Ovary (tissue), 9 donors: Measurements from ENCODE around the gene SPAG16. TPM values are rescaled to one million over a fixed set of nuclear protein-coding genes. Genes with fewer than 3 reads are reported as not detected.

ENCODE experiments used
- DNase-seq, 5 donors: peaks; one replicate each; pipeline ENCODE4 v3.0.0-alpha.2; 2019 to 2020
- H3K27ac ChIP-seq, 2 donors: fragments of 200-600 bp; one replicate each; pipeline versions ENCODE4 v1.5.1 to v1.8.0; 2019 to 2022
- H3K27me3 ChIP-seq: fragments of 200-600 bp; one replicate; pipeline ENCODE4 v1.8.0; 2022
- H3K36me3 ChIP-seq: fragments of 200-600 bp; sonication (generic); one replicate; pipeline ENCODE4 v1.5.1; 2019
- H3K4me1 ChIP-seq: one replicate; pipeline ENCODE4 v1.8.1; 2013; ENCODE audit warnings: mild to moderate bottlenecking, moderate library complexity; ENCODE audit not compliant: insufficient read depth
- H3K4me3 ChIP-seq: fragments of 200-600 bp; sonication (generic); one replicate; pipeline ENCODE4 v1.5.1; 2017
- H3K9me3 ChIP-seq, 2 donors: fragments of 200-600 bp in 1 of 2; sonication (generic) in 1 of 2; one replicate each; pipeline versions ENCODE4 v1.5.1 to v1.8.1; 2013 to 2019; ENCODE audit warnings: mild to moderate bottlenecking in 1 of 2, moderate library complexity in 1 of 2
- EP300 ChIP-seq: sonication (generic); formaldehyde crosslinking; IDR thresholded peaks from one replicate; pipeline ENCODE4 v1.6.1; 2017; ENCODE audit warnings: antibody characterized with exemption
- POLR2A ChIP-seq: fragments of 450-650 bp; IDR thresholded peaks from one replicate; pipeline ENCODE4 v1.6.1; 2017; ENCODE audit warnings: antibody characterized with exemption, mild to moderate bottlenecking, moderate library complexity
- WGBS, 3 donors: extraction: QIAGEN DNeasy Blood & Tissue Kit in 1 of 3; methylation state at CpG; one replicate each; pipeline versions ENCODE4 v1.1.5 to v1.1.7; 2013 to 2017; 5-methylcytosine and 5-hydroxymethylcytosine counted together
- intact Hi-C, 4 donors: fragments of 100-400 bp; cut with DNase I; formaldehyde crosslinking; loops; one replicate each; pipeline versions ENCODE4 v1.11.0 to v1.15.1; 2022 to 2023
- polyA plus RNA-seq, 2 donors: library from polyadenylated mRNA; stranded (reverse); fragments of 200-250 nt in 1 of 2; fragments of 350-450 nt in 1 of 2; fragmentation: Illumina TruSeq in 1 of 2; extraction: RNeasy Lipid Tissue Mini Kit (QIAGEN cat#74804) in 1 of 2; gene quantifications; one replicate each; pipeline ENCODE4 v1.2.3, GENCODE V29; 2013 to 2014
- total RNA-seq, 7 donors: library from RNA; depleted of rRNA in 2 of 7; stranded (reverse); fragments of >200 nt in 2 of 7; fragmentation: NEBNext Ultra II Directional in 3 of 7; extraction: Animal tissue kit (Norgen Biotek cat#: 25700) in 3 of 7; gene quantifications; one replicate each; pipeline versions ENCODE4 v1.1.0 to v1.2.4, GENCODE V29; 2016 to 2023
- TF ChIP-seq, protein P1 (sequence below), 3 donors: fragments of 450-650 bp in 2 of 3; fragments of 200-600 bp in 1 of 3; IDR thresholded peaks; one replicate each; pipeline versions ENCODE4 v1.5.1 to v1.8.0; 2016 to 2022; ENCODE audit warnings: antibody characterized with exemption in 3 of 3, mild to moderate bottlenecking in 1 of 3
- donor health status: DM: no; HTN: no; CAD: no; lungs with moderate emphysema.
- donor health status: DM: no; HTN: no; CAD: no.
- donor health status: Bipolar disorder and iron deficiency.
- donor health status: DM: yes; HTN: yes; CAD: no.
- donor health status: DM: no; HTN: no; CAD: no.
- donor health status: DM: yes; HTN: yes; CAD: no.

The SPAG16 gene
- total and polyA plus RNA-seq, 9 donors, result 25.2 to 58.7 (median 28.9) TPM

DNA sequence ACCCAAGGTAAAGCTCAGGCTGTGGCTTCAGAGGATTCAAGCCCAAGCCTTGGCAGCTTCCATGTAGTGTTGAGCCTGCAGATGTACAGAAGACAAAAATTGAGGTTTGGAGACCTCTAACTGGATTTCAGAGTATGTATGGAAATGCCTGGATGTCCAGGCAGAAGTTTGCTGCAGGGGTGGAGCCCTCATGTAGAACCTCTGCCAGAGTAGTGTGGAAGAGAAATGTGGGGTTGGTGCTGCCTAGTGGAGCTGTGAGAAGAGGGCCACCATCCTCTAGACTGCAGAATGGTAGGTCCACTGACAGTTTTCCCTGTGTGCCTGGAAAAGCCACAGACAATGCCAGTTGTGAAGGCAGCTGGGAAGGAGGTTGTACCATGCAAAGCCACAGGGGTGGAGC, 239.9 kb downstream of the SPAG16 start:
- no peaks in the 10 kb centered on the region for H3K27me3 ChIP-seq
- no peak for TF ChIP-seq POLR2A
- no peak for TF ChIP-seq EP300
- TF ChIP-seq, protein P1, sequence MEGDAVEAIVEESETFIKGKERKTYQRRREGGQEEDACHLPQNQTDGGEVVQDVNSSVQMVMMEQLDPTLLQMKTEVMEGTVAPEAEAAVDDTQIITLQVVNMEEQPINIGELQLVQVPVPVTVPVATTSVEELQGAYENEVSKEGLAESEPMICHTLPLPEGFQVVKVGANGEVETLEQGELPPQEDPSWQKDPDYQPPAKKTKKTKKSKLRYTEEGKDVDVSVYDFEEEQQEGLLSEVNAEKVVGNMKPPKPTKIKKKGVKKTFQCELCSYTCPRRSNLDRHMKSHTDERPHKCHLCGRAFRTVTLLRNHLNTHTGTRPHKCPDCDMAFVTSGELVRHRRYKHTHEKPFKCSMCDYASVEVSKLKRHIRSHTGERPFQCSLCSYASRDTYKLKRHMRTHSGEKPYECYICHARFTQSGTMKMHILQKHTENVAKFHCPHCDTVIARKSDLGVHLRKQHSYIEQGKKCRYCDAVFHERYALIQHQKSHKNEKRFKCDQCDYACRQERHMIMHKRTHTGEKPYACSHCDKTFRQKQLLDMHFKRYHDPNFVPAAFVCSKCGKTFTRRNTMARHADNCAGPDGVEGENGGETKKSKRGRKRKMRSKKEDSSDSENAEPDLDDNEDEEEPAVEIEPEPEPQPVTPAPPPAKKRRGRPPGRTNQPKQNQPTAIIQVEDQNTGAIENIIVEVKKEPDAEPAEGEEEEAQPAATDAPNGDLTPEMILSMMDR (IDR thresholded peaks at IDR 0.05), result no peak
- intact Hi-C loops, result no loop called here

DNA sequence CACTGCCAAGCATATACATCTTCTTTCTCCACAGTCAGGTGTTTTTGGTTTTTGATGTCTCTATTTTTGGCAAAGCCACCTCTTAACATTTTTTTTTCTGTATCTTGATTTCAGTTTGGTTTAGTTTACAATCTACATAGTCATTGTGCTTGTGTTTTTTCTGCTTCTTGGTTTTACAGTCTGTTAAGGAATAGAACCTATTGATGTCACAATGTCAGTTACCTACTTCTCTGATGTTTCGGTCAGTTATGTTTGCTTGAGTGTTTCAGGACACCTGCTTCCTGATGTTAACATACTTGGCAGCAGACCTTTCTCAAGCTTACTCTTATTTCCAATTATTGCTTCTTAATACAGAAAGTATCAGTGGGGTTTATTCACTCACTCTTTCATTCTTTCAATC, 253.3 kb downstream of the SPAG16 start:
- 91 to 95% (median 94%) methylated on average over 1 of the region's 1 CpG for WGBS, 3 donors
- intact Hi-C loops, result no loop called here
- no peaks in the 10 kb centered on the region for H3K27me3 ChIP-seq
- H3K27ac ChIP-seq, result no peak overlapping the region
- no peaks in the 10 kb centered on the region for H3K9me3 ChIP-seq
- DNase-seq, result no peak
- no peak overlapping the region for H3K4me3 ChIP-seq
- H3K36me3 ChIP-seq, result no peaks in the 10 kb centered on the region
- no peaks in the 10 kb centered on the region for H3K4me1 ChIP-seq
- TF ChIP-seq POLR2A, result no peak
- TF ChIP-seq, protein P1 (IDR thresholded peaks at IDR 0.05), result no peak
- TF ChIP-seq EP300, result no peak

More for the DNA sequence above, 239.9 kb downstream of the SPAG16 start:
- Histone ChIP-seq H3K36me3 (no peaks in the 10 kb centered on the region), H3K9me3 (no peaks in the 10 kb centered on the region), H3K4me3 (no peak overlapping the region), H3K4me1 (no peaks in the 10 kb centered on the region), H3K27ac (no peak overlapping the region)
- no peak for DNase-seq

DNA sequence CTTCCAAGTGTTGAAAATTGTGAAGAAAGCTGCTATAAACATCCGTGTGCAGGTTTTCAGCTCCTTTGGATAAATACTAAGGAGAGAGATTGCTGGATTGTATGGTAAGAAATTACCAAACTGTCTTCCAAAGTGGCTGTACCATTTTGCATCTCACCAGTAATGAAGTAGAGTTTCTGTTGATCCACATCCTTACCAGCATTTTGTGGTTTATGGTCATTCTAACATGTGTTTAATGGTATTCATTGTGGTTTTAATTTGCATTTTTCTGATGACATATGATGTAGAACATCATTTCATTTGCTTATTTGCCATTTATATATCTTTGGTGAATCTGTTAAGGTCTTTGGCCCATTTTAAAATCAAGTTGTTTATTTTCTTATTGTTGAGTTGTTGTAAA, 260.7 kb downstream of the SPAG16 start:
- intact Hi-C loops, result no loop called here
- Histone ChIP-seq H3K4me3 (no peak overlapping the region), H3K9me3 (no peaks in the 10 kb centered on the region), H3K27me3 (no peaks in the 10 kb centered on the region), H3K36me3 (no peaks in the 10 kb centered on the region), H3K4me1 (no peaks in the 10 kb centered on the region), H3K27ac (no peak overlapping the region)
- WGBS, 3 donors, result 62 to 79% (median 72%) methylated on average over 1 of the region's 1 CpG
- TF ChIP-seq, protein P1 (IDR thresholded peaks at IDR 0.05), result no peak
- TF ChIP-seq EP300, result no peak
- TF ChIP-seq POLR2A, result no peak
- no peak for DNase-seq

DNA sequence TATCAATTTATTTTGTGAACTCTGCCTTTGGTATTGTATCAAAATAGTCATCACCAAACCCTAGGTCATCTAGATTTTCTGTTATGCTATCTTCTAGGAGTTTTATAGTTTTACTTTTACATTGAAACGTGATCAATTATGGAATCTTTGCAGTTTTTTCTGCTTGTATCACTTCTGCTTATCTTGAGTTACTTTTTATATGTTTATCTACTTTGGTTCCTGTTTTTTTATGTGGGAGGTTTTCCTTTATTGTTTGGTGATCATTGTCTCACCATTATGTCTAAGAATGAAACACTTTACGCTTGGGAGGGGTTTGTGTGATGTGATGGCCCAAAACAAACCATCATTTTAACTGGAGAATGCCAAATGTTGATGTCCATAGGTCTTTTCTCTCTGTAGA, 261.2 kb downstream of the SPAG16 start:
- Histone ChIP-seq H3K27ac (no peak overlapping the region), H3K27me3 (no peaks in the 10 kb centered on the region), H3K4me1 (no peaks in the 10 kb centered on the region), H3K4me3 (no peak overlapping the region), H3K9me3 (no peaks in the 10 kb centered on the region), H3K36me3 (no peaks in the 10 kb centered on the region)
- 59 to 79% (median 73%) methylated on average over 2 of the region's 2 CpGs for WGBS, 3 donors
- intact Hi-C loops, result no loop called here
- no peak for TF ChIP-seq EP300
- TF ChIP-seq, protein P1 (IDR thresholded peaks at IDR 0.05), result no peak
- no peak for TF ChIP-seq POLR2A
- no peak for DNase-seq

DNA sequence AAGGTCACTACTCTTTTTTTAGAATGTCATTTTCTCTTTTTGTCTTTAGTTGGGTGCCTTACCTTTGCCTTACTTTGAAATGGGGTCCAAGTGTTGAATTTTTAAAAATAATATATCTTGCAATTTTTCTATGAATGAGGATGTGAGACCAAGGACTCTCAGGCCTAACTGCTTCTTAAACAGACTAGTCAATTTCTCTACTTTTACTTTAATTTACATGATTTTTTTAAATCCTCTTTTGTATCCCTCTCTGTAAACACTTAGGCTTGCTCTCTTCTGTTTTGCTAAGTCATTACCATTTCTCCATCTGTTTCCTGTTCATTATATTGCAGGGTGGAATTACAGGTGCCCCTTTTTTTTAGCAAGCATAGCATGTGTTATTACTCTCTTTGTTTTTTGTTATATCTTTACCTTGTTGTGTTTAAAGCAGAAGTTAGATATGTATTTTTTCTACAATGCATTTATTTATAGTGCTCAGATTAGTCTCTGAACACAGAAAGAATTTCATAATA, 261.8 kb downstream of the SPAG16 start:
- Histone ChIP-seq H3K4me3 (no peak overlapping the region), H3K27me3 (no peaks in the 10 kb centered on the region), H3K9me3 (no peaks in the 10 kb centered on the region), H3K4me1 (no peaks in the 10 kb centered on the region), H3K36me3 (no peaks in the 10 kb centered on the region), H3K27ac (no peak overlapping the region)
- DNase-seq, result no peak
- TF ChIP-seq POLR2A, result no peak
- TF ChIP-seq, protein P1 (IDR thresholded peaks at IDR 0.05), result no peak
- TF ChIP-seq EP300, result no peak
- intact Hi-C loops, result no loop called here
